Endothelial cell of umbilical vein (primary cell): ENCODE data around the gene MFSD6.

Source experiments
- POLR2A ChIP-seq: IDR thresholded peaks from 2 replicates; pipeline ENCODE4 v1.6.1; 2012; ENCODE audit warnings: low read depth, mild to moderate bottlenecking, control low read depth, low read length
- TF ChIP-seq, protein P1 (sequence below), 2 donors: IDR thresholded peaks; 1 replicate in 1 of 2; 2 replicates in 1 of 2; pipeline ENCODE4 v1.5.1; 2011; ENCODE audit warnings: low read length in 2 of 2, mild to moderate bottlenecking in 2 of 2, moderate library complexity in 2 of 2, control low read depth in 1 of 2, inconsistent platforms in 1 of 2, low read depth in 1 of 2; ENCODE audit not compliant: insufficient read depth in 1 of 2; ENCODE audit errors: extremely low read depth in 1 of 2
- TF ChIP-seq, protein P2 (sequence below): IDR thresholded peaks from 2 replicates; pipeline ENCODE4 v1.6.1; 2011; ENCODE audit not compliant: insufficient read depth, insufficient read length

DNA sequence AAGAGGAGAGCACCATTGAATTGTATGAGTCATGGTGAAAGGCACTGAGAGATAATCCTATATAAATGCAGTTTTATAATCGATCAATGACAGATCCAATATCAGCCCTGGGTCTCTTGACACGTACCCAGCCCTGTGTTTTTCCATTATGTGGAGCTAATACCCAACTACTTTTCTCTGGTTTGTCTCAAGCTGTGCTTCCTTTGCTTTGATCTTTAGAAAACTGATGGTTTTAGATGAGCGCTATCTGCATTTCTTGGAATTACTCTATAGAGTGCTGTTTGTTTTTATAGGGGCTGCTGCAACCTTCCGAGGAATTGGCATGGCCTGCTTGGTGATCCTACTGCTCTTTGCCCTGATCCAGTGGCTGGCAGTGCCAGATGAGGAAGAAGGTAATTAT lies 81.3 kb downstream of the MFSD6 start:
- TF ChIP-seq, protein P1, sequence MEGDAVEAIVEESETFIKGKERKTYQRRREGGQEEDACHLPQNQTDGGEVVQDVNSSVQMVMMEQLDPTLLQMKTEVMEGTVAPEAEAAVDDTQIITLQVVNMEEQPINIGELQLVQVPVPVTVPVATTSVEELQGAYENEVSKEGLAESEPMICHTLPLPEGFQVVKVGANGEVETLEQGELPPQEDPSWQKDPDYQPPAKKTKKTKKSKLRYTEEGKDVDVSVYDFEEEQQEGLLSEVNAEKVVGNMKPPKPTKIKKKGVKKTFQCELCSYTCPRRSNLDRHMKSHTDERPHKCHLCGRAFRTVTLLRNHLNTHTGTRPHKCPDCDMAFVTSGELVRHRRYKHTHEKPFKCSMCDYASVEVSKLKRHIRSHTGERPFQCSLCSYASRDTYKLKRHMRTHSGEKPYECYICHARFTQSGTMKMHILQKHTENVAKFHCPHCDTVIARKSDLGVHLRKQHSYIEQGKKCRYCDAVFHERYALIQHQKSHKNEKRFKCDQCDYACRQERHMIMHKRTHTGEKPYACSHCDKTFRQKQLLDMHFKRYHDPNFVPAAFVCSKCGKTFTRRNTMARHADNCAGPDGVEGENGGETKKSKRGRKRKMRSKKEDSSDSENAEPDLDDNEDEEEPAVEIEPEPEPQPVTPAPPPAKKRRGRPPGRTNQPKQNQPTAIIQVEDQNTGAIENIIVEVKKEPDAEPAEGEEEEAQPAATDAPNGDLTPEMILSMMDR (IDR thresholded peaks at IDR 0.05; ENCODE audit: extremely low read depth in 1 of 2, insufficient read depth in 1 of 2, low read depth in 1 of 2, low read length in 2 of 2) = no peak
- no peak for TF ChIP-seq POLR2A
- TF ChIP-seq, protein P2, sequence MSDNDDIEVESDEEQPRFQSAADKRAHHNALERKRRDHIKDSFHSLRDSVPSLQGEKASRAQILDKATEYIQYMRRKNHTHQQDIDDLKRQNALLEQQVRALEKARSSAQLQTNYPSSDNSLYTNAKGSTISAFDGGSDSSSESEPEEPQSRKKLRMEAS = no peak
